Caco-2 (cell line): Measurements from ENCODE around the gene ADGRB2. TPM values are rescaled to one million over a fixed set of nuclear protein-coding genes. Genes with fewer than 3 reads are reported as not detected.

Source experiments
- BruUV-seq: library from RNA; stranded (reverse); fragments of 400-500 nt; replicated peaks from 2 replicates; lab custom pipeline; 2021; lab: Mats Ljungman, UMichigan
- CTCF ChIA-PET: fragments of 300-600 bp; sonication (Branson Sonifier 250); formaldehyde crosslinking; loops from one replicate; lab custom pipeline; 2022; ENCODE audit warnings: antibody characterized with exemption; lab: Charles Lee
- POLR2A ChIA-PET: fragments of 300-600 bp; sonication (Branson Sonifier 250); formaldehyde crosslinking; loops from one replicate; lab custom pipeline; 2022; ENCODE audit warnings: antibody characterized with exemption; lab: Charles Lee
- DNase-seq, 2 experiments: peaks; one replicate each; pipeline versions ENCODE4 v3.0.0 to v3.0.0-alpha.2; 2020 to 2022
- H3K27me3 ChIP-seq: replicated peaks from 2 replicates; pipeline ENCODE4 v1.6.0; 2011; ENCODE audit warnings: low read length; ENCODE audit not compliant: control insufficient read depth, insufficient read depth
- H3K36me3 ChIP-seq: 2 replicates; pipeline ENCODE4 v1.5.1; 2011; ENCODE audit warnings: low read length; ENCODE audit not compliant: control insufficient read depth, insufficient read depth
- H3K4me1 ChIP-seq: fragments of 250-450 bp; sonication (Bioruptor Pico); 2 replicates; pipeline ENCODE4 v1.5.1; 2020; ENCODE audit warnings: mild to moderate bottlenecking
- H3K4me3 ChIP-seq: 2 replicates; pipeline ENCODE4 v1.5.1; 2011; ENCODE audit warnings: low read depth, mild to moderate bottlenecking, control low read depth, low read length
- H3K9me3 ChIP-seq: fragments of 250-450 bp; sonication (Bioruptor Pico); 2 replicates; pipeline ENCODE4 v1.5.1; 2020; ENCODE audit warnings: mild to moderate bottlenecking, moderate library complexity
- H3K27ac Mint-ChIP-seq: one replicate; pipeline ENCODE4 v1.8.0; 2022; ENCODE audit warnings: mixed read lengths; ENCODE audit not compliant: unreplicated experiment
- H3K27me3 Mint-ChIP-seq: one replicate; pipeline ENCODE4 v1.8.0; 2022; ENCODE audit warnings: mixed read lengths; ENCODE audit not compliant: insufficient read depth, unreplicated experiment
- H3K36me3 Mint-ChIP-seq: one replicate; pipeline ENCODE4 v1.8.0; 2022; ENCODE audit warnings: mild to moderate bottlenecking, mixed read lengths; ENCODE audit not compliant: insufficient read depth, unreplicated experiment
- H3K4me1 Mint-ChIP-seq: one replicate; pipeline ENCODE4 v1.8.0; 2022; ENCODE audit warnings: low read depth, mixed read lengths; ENCODE audit not compliant: unreplicated experiment
- H3K4me3 Mint-ChIP-seq: one replicate; pipeline ENCODE4 v1.8.0; 2022; ENCODE audit warnings: mild to moderate bottlenecking, moderate library complexity, mixed read lengths; ENCODE audit not compliant: unreplicated experiment
- H3K9me3 Mint-ChIP-seq: one replicate; pipeline ENCODE4 v1.8.0; 2022; ENCODE audit warnings: mixed read lengths; ENCODE audit not compliant: unreplicated experiment
- CTCF ChIP-seq, 2 experiments: fragments of 200-600 bp in 1 of 2; IDR thresholded peaks; 1 replicate in 1 of 2; 2 replicates in 1 of 2; pipeline versions ENCODE4 v1.5.1 to v1.8.0; 2011 to 2022; ENCODE audit warnings: antibody characterized with exemption in 1 of 2, control low read depth in 1 of 2, inconsistent platforms in 1 of 2, low read depth in 1 of 2, low read length in 1 of 2, mild to moderate bottlenecking in 1 of 2, moderate library complexity in 1 of 2; ENCODE audit not compliant: insufficient read depth in 1 of 2, severe bottlenecking in 1 of 2, unreplicated experiment in 1 of 2
- intact Hi-C: fragments of 100-400 bp; cut with micrococcal nuclease; formaldehyde crosslinking; loops from one replicate; pipeline ENCODE4 v1.10.0; 2022; ENCODE audit not compliant: unreplicated experiment
- total RNA-seq: library from RNA; stranded (reverse); gene quantifications from 2 replicates; pipeline ENCODE4 v1.2.3, GENCODE V29; 2022

Gene ADGRB2
- total RNA-seq, 1 experiment from 2014 or later: 2.2 TPM

- Histone ChIP-seq H3K9me3 (no peaks in the 10 kb centered on the region), H3K4me3 (no peak overlapping the region), H3K4me1 (no peaks in the 10 kb centered on the region), H3K27me3 (no peaks in the 10 kb centered on the region), H3K36me3 (no peaks in the 10 kb centered on the region)
- Mint-ChIP-seq H3K36me3 (no peaks in the 10 kb centered on the region), H3K27me3 (no peaks in the 10 kb centered on the region), H3K4me3 (no peak overlapping the region), H3K4me1 (no peaks in the 10 kb centered on the region), H3K27ac (no peak overlapping the region), H3K9me3 (no peaks in the 10 kb centered on the region)
- intact Hi-C loops: no loop called here
- CTCF ChIA-PET: no interaction called here
- no TSS peak for BruUV-seq
- no peak for TF ChIP-seq CTCF (IDR thresholded peaks at IDR 0.05; ENCODE audit: insufficient read depth in 1 of 2, low read depth in 1 of 2, low read length in 1 of 2, severe bottlenecking in 1 of 2, unreplicated experiment in 1 of 2)
- DNase-seq: no peak
- POLR2A ChIA-PET: no interaction called here
These were observed 74.3 kb downstream of the ADGRB2 start for GRCh38 chr1:31689854-31690253.

GRCh38 chr1:31689379-31689778 is 74.8 kb downstream of the ADGRB2 start:
- H3K4me3 ChIP-seq: no peak overlapping the region
- no peaks in the 10 kb centered on the region for H3K4me1 ChIP-seq
- no peaks in the 10 kb centered on the region for H3K4me1 Mint-ChIP-seq
- ChIA-PET POLR2A (no interaction called here), CTCF (no interaction called here)
- intact Hi-C loops: no loop called here
- H3K27ac Mint-ChIP-seq: no peak overlapping the region
- H3K36me3 Mint-ChIP-seq: no peaks in the 10 kb centered on the region
- no peak overlapping the region for H3K4me3 Mint-ChIP-seq
- H3K36me3 ChIP-seq: no peaks in the 10 kb centered on the region
- no peaks in the 10 kb centered on the region for H3K9me3 Mint-ChIP-seq
- BruUV-seq: no TSS peak
- no peak for TF ChIP-seq CTCF (IDR thresholded peaks at IDR 0.05; ENCODE audit: insufficient read depth in 1 of 2, low read depth in 1 of 2, low read length in 1 of 2, severe bottlenecking in 1 of 2, unreplicated experiment in 1 of 2)
- no peaks in the 10 kb centered on the region for H3K27me3 ChIP-seq
- no peaks in the 10 kb centered on the region for H3K27me3 Mint-ChIP-seq
- no peaks in the 10 kb centered on the region for H3K9me3 ChIP-seq
- no peak for DNase-seq

GRCh38 chr1:31688233-31688918 is 75.8 kb downstream of the ADGRB2 start:
- TF ChIP-seq CTCF (IDR thresholded peaks at IDR 0.05; ENCODE audit: insufficient read depth in 1 of 2, low read depth in 1 of 2, low read length in 1 of 2, severe bottlenecking in 1 of 2, unreplicated experiment in 1 of 2): no peak
- CTCF ChIA-PET: no interaction called here
- Histone ChIP-seq H3K27me3 (no peaks in the 10 kb centered on the region), H3K36me3 (no peaks in the 10 kb centered on the region), H3K9me3 (no peaks in the 10 kb centered on the region), H3K4me1 (no peaks in the 10 kb centered on the region), H3K4me3 (no peak overlapping the region)
- Mint-ChIP-seq H3K27me3 (no peaks in the 10 kb centered on the region), H3K36me3 (no peaks in the 10 kb centered on the region), H3K9me3 (no peaks in the 10 kb centered on the region), H3K4me1 (no peaks in the 10 kb centered on the region), H3K4me3 (no peak overlapping the region), H3K27ac (no peak overlapping the region)
- intact Hi-C loops: no loop called here
- DNase-seq: no peak
- no TSS peak for BruUV-seq
- POLR2A ChIA-PET: no interaction called here
